IMR-90 (cell line): ENCODE results near the gene RHOC. TPM values are rescaled to one million over a fixed set of nuclear protein-coding genes. Genes with fewer than 3 reads are reported as not detected.

ENCODE experiments used
- ATAC-seq: fragments of 200-7000 bp; cut with Tn5 transposase; 2 replicates; pipeline ENCODE4 v1.9.1; 2020; ENCODE audit warnings: low read depth, mild to moderate bottlenecking, moderate library complexity
- BruUV-seq: library from RNA; stranded (reverse); fragments of 400-500 nt; replicated peaks from 2 replicates; lab custom pipeline; 2021; lab: Mats Ljungman, UMichigan
- CTCF ChIA-PET: fragments of 300-600 bp; formaldehyde crosslinking; extraction: SDS; loops from one replicate; lab custom pipeline; 2021; ENCODE audit warnings: antibody characterized with exemption; lab: Yijun Ruan, JAX
- POLR2A ChIA-PET: fragments of 300-600 bp; sonication (Branson Sonifier 250); formaldehyde crosslinking; loops from one replicate; lab custom pipeline; 2022; ENCODE audit warnings: antibody characterized with exemption; ENCODE audit not compliant: unreplicated experiment; lab: Charles Lee
- DNase-seq: peaks from one replicate; pipeline ENCODE4 v3.0.0; 2013
- H2AFZ ChIP-seq: replicated peaks from 2 replicates; pipeline ENCODE3; 2013; ENCODE audit warnings: low read length, mild to moderate bottlenecking; ENCODE audit not compliant: poor library complexity
- H2AK5ac ChIP-seq: 2 replicates; pipeline ENCODE4 v1.6.1; 2013; ENCODE audit warnings: low read depth, low read length, inconsistent platforms
- H2AK9ac ChIP-seq: replicated peaks from 2 replicates; pipeline ENCODE3; 2013; ENCODE audit warnings: mild to moderate bottlenecking, low read depth, low read length, moderate library complexity; ENCODE audit not compliant: poor library complexity
- H2BK120ac ChIP-seq: 2 replicates; pipeline ENCODE4 v1.6.1; 2013; ENCODE audit warnings: low read depth, low read length, inconsistent platforms
- H2BK15ac ChIP-seq: 3 replicates; pipeline ENCODE4 v1.6.1; 2013; ENCODE audit warnings: low read depth, low read length, inconsistent platforms
- H2BK20ac ChIP-seq: 2 replicates; pipeline ENCODE4 v1.6.1; 2013; ENCODE audit warnings: low read depth, mild to moderate bottlenecking, inconsistent platforms, low read length, moderate library complexity
- H2BK5ac ChIP-seq: 2 replicates; pipeline ENCODE4 v1.6.1; 2013; ENCODE audit warnings: mild to moderate bottlenecking, low read depth, low read length, inconsistent platforms; ENCODE audit not compliant: poor library complexity, severe bottlenecking
- H3K14ac ChIP-seq: replicated peaks from 2 replicates; pipeline ENCODE4 v1.6.1; 2013; ENCODE audit warnings: low read depth, low read length, inconsistent platforms
- H3K18ac ChIP-seq: 2 replicates; pipeline ENCODE4 v1.6.1; 2013; ENCODE audit warnings: low read depth, low read length, control low read depth
- H3K23ac ChIP-seq: 2 replicates; pipeline ENCODE4 v1.6.1; 2013; ENCODE audit warnings: low read depth, low read length, inconsistent platforms
- H3K27ac ChIP-seq: 2 replicates; pipeline ENCODE4 v1.5.1; 2013; ENCODE audit warnings: mild to moderate bottlenecking, control low read depth, low read length; ENCODE audit not compliant: insufficient read depth
- H3K27me3 ChIP-seq: 2 replicates; pipeline ENCODE4 v1.6.1; 2013; ENCODE audit warnings: low read length; ENCODE audit not compliant: control insufficient read depth, insufficient read depth
- H3K36me3 ChIP-seq: 2 replicates; pipeline ENCODE4 v1.6.1; 2013; ENCODE audit warnings: low read length, mixed read lengths; ENCODE audit not compliant: control insufficient read depth, insufficient read depth
- H3K4ac ChIP-seq: 2 replicates; pipeline ENCODE4 v1.6.1; 2013; ENCODE audit warnings: low read depth, low read length, inconsistent platforms
- H3K4me1 ChIP-seq: 2 replicates; pipeline ENCODE4 v1.6.1; 2013; ENCODE audit warnings: low read length, mixed read lengths; ENCODE audit not compliant: control insufficient read depth, insufficient read depth
- H3K4me2 ChIP-seq: 2 replicates; pipeline ENCODE4 v1.6.1; 2013; ENCODE audit warnings: low read depth, mild to moderate bottlenecking, control low read depth, low read length, moderate library complexity
- H3K4me3 ChIP-seq: 2 replicates; pipeline ENCODE4 v1.5.1; 2013; ENCODE audit warnings: low read depth, mild to moderate bottlenecking, control low read depth, low read length, moderate library complexity; ENCODE audit not compliant: insufficient read depth
- H3K56ac ChIP-seq: 2 replicates; pipeline ENCODE4 v1.6.1; 2013; ENCODE audit warnings: low read length, inconsistent platforms; ENCODE audit not compliant: insufficient read depth; ENCODE audit errors: extremely low read depth
- H3K79me1 ChIP-seq, 2 experiments: 2 replicates each; pipeline ENCODE4 v1.6.1; 2013; ENCODE audit warnings: low read length in 2 of 2, inconsistent platforms in 1 of 2, low read depth in 1 of 2
- H3K9ac ChIP-seq: 2 replicates; pipeline ENCODE4 v1.6.1; 2013; ENCODE audit warnings: low read depth, low read length, control low read depth
- H3K9me1 ChIP-seq: 2 replicates; pipeline ENCODE4 v1.6.1; 2013; ENCODE audit warnings: low read length, inconsistent platforms; ENCODE audit not compliant: insufficient read depth
- H3K9me3 ChIP-seq: 2 replicates; pipeline ENCODE4 v1.6.1; 2013; ENCODE audit warnings: low read length; ENCODE audit not compliant: control insufficient read depth, insufficient read depth
- H4K20me1 ChIP-seq: 2 replicates; pipeline ENCODE4 v1.6.1; 2013; ENCODE audit warnings: low read length, inconsistent platforms; ENCODE audit not compliant: insufficient read depth
- H4K5ac ChIP-seq: 2 replicates; pipeline ENCODE4 v1.6.1; 2013; ENCODE audit warnings: mild to moderate bottlenecking, low read depth, low read length, control low read depth
- H4K8ac ChIP-seq, 2 experiments: 2 replicates each; pipeline ENCODE4 v1.6.1; 2013; ENCODE audit warnings: low read depth in 2 of 2, low read length in 2 of 2, control low read depth in 1 of 2, inconsistent platforms in 1 of 2
- H4K91ac ChIP-seq: 2 replicates; pipeline ENCODE4 v1.6.1; 2013; ENCODE audit warnings: low read depth, low read length, inconsistent platforms; ENCODE audit not compliant: insufficient read depth
- CHD1 ChIP-seq: IDR thresholded peaks from 2 replicates; pipeline ENCODE4 v1.6.1; 2012; ENCODE audit warnings: low read depth, low read length, improper control_type of control experiment
- ELK1 ChIP-seq: fragments of 150-350 bp; IDR thresholded peaks from 2 replicates; pipeline ENCODE4 v1.6.1; 2016; ENCODE audit warnings: low read depth, mild to moderate bottlenecking, low read length, moderate library complexity, borderline replicate concordance
- FOS ChIP-seq: fragments of 150-350 bp; IDR thresholded peaks from 2 replicates; pipeline ENCODE4 v1.6.1; 2016; ENCODE audit warnings: low read depth, low read length
- MAFK ChIP-seq: IDR thresholded peaks from 2 replicates; pipeline ENCODE4 v1.6.1; 2012; ENCODE audit warnings: low read depth, low read length, improper control_type of control experiment
- MXI1 ChIP-seq: IDR thresholded peaks from 2 replicates; pipeline ENCODE4 v1.6.1; 2012; ENCODE audit warnings: low read depth, mild to moderate bottlenecking, low read length, moderate library complexity, borderline replicate concordance
- NFE2L2 ChIP-seq: fragments of 150-350 bp; IDR thresholded peaks from 2 replicates; pipeline ENCODE4 v1.6.1; 2016; ENCODE audit warnings: low read depth, mild to moderate bottlenecking, low read length
- POLR2A ChIP-seq: IDR thresholded peaks from 2 replicates; pipeline ENCODE4 v1.6.1; 2012; ENCODE audit warnings: mild to moderate bottlenecking, low read depth, low read length
- RAD21 ChIP-seq: IDR thresholded peaks from 2 replicates; pipeline ENCODE4 v1.6.1; 2012; ENCODE audit warnings: low read length, improper control_type of control experiment
- RCOR1 ChIP-seq: IDR thresholded peaks from 2 replicates; pipeline ENCODE4 v1.6.1; 2012; ENCODE audit warnings: mild to moderate bottlenecking, low read length, improper control_type of control experiment; ENCODE audit not compliant: insufficient replicate concordance
- RFX5 ChIP-seq: IDR thresholded peaks from 2 replicates; pipeline ENCODE4 v1.8.0; 2012; ENCODE audit warnings: low read depth, mild to moderate bottlenecking, low read length, moderate library complexity
- SMC3 ChIP-seq: fragments of 150-350 bp; IDR thresholded peaks from 2 replicates; pipeline ENCODE4 v1.6.1; 2016; ENCODE audit warnings: low read depth, mild to moderate bottlenecking, antibody characterized with exemption, low read length, moderate library complexity
- WGBS, 2 experiments: methylation state at CpG; one replicate each; pipeline versions ENCODE4 v1.1.5 to v1.1.7; 2013; ENCODE audit warnings: missing lambda C conversion rate in 2 of 2; ENCODE audit not compliant: insufficient read length in 1 of 2; ENCODE audit errors: extremely low coverage in 2 of 2; 5-methylcytosine and 5-hydroxymethylcytosine counted together
- dilution Hi-C: fragments of 300-500 bp; cut with HindIII; formaldehyde crosslinking; loops from one replicate; pipeline ENCODE4 v1.14.3; 2018; ENCODE audit warnings: low sequenced_read_pairs; ENCODE audit not compliant: unreplicated experiment
- in situ Hi-C: fragments of 300-500 bp; cut with MboI; formaldehyde crosslinking; loops from 3 replicates; pipeline ENCODE4 v1.14.3; 2019; ENCODE audit warnings: low sequenced_read_pairs, inconsistent platforms, mixed read lengths
- intact Hi-C: fragments of 100-400 bp; cut with micrococcal nuclease; formaldehyde crosslinking; loops from 2 replicates; pipeline ENCODE4 v1.10.0; 2022
- polyA plus RNA-seq, 3 experiments: library from polyadenylated mRNA; depleted of rRNA; stranded (reverse); fragments of >200 nt; gene quantifications; 2 replicates each; pipeline ENCODE4 v1.2.3, GENCODE V29; 2012; ENCODE audit warnings: low replicate concordance in 1 of 3
- total RNA-seq: library from RNA; depleted of rRNA; stranded (reverse); fragments of >200 nt; gene quantifications from 2 replicates; pipeline ENCODE4 v1.2.3, GENCODE V29; 2012
- TF ChIP-seq, protein P1 (sequence below): conservative IDR thresholded peaks from 2 replicates; pipeline ENCODE4 v1.5.1; 2012; ENCODE audit warnings: mild to moderate bottlenecking, low read depth, low read length, improper control_type of control experiment
- TF ChIP-seq, protein P2 (sequence below): fragments of 150-350 bp; IDR thresholded peaks from 2 replicates; pipeline ENCODE4 v1.6.1; 2017; ENCODE audit warnings: mild to moderate bottlenecking, antibody characterized with exemption, low read length, low read depth

The RHOC gene
- total and polyA plus RNA-seq, 2 of the 4 experiments (the other 2 are of a cell fraction) = 764 to 839 TPM

- no peak overlapping the region for H3K9ac ChIP-seq
- dilution Hi-C loops = no loop called here
- TF ChIP-seq RFX5 (no peak), NFE2L2 (no peak), MXI1 (no peak), RCOR1 (no peak), POLR2A (no peak), CHD1 (no peak), RAD21 (no peak), SMC3 (no peak), FOS (no peak), MAFK (no peak), ELK1 (no peak)
- TF ChIP-seq, protein P1, sequence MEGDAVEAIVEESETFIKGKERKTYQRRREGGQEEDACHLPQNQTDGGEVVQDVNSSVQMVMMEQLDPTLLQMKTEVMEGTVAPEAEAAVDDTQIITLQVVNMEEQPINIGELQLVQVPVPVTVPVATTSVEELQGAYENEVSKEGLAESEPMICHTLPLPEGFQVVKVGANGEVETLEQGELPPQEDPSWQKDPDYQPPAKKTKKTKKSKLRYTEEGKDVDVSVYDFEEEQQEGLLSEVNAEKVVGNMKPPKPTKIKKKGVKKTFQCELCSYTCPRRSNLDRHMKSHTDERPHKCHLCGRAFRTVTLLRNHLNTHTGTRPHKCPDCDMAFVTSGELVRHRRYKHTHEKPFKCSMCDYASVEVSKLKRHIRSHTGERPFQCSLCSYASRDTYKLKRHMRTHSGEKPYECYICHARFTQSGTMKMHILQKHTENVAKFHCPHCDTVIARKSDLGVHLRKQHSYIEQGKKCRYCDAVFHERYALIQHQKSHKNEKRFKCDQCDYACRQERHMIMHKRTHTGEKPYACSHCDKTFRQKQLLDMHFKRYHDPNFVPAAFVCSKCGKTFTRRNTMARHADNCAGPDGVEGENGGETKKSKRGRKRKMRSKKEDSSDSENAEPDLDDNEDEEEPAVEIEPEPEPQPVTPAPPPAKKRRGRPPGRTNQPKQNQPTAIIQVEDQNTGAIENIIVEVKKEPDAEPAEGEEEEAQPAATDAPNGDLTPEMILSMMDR = no peak
- TF ChIP-seq, protein P2, sequence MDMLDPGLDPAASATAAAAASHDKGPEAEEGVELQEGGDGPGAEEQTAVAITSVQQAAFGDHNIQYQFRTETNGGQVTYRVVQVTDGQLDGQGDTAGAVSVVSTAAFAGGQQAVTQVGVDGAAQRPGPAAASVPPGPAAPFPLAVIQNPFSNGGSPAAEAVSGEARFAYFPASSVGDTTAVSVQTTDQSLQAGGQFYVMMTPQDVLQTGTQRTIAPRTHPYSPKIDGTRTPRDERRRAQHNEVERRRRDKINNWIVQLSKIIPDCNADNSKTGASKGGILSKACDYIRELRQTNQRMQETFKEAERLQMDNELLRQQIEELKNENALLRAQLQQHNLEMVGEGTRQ = no peak
- H2BK20ac ChIP-seq = no peak overlapping the region
- DNase-seq (peak; percentile 16), ATAC-seq (no peak)
- no peak overlapping the region for H2AK9ac ChIP-seq
- H3K9me3 ChIP-seq = no peaks in the 10 kb centered on the region
- H3K4me1 ChIP-seq = 0 out of 2 replicates have a peak, but pooled peaks cover 2% of the 10 kb centered on the region
- CTCF ChIA-PET = interaction anchor here (1.0 to 1.2 kb wide), 2 partner anchors 11 to 260 kb away, joined by 3 to 5 read pairs; no protein-coding TSS in a partner anchor
- no peak overlapping the region for H3K23ac ChIP-seq
- H3K4ac ChIP-seq = no peak overlapping the region
- no peak overlapping the region for H3K4me2 ChIP-seq
- no CpG with 5 or more reads among the region's 1 CpG for WGBS, 2 experiments
- H2AK5ac ChIP-seq = no peak overlapping the region
- peaks cover 15 to 33% of the 10 kb centered on the region in 2 experiments for H3K79me1 ChIP-seq
- no peak overlapping the region for H4K91ac ChIP-seq
- H3K36me3 ChIP-seq = peaks cover 34% of the 10 kb centered on the region
- in situ Hi-C loops = no loop called here
- peaks cover 2% of the 10 kb centered on the region; the same call in 1 of the 2 replicates for H3K9me1 ChIP-seq
- H3K18ac ChIP-seq = no peak overlapping the region
- H4K5ac ChIP-seq = no peak overlapping the region
- no peak overlapping the region for H3K4me3 ChIP-seq
- H2AFZ ChIP-seq = no peak overlapping the region
- H3K27me3 ChIP-seq = no peaks in the 10 kb centered on the region
- H2BK5ac ChIP-seq = no peak overlapping the region
- no peak overlapping the region for H4K8ac ChIP-seq
- no peak overlapping the region for H3K27ac ChIP-seq
- no peak overlapping the region for H2BK120ac ChIP-seq
- H3K14ac ChIP-seq = no peak overlapping the region
- no peak overlapping the region for H2BK15ac ChIP-seq
- H3K56ac ChIP-seq = no peak overlapping the region
- intact Hi-C loops = no loop called here
- H4K20me1 ChIP-seq = peaks cover 3% of the 10 kb centered on the region
- POLR2A ChIA-PET = no interaction called here
- BruUV-seq = no TSS peak
These were observed 55.7 kb downstream of the RHOC start for GRCh38 chr1:112651205-112651604.
